GM20000 (cell line): ENCODE data around the gene ROBO1.
"Not testable (repeated sequence)": the region's sequence is repeated elsewhere in the genome, so short reads cannot be mapped to it uniquely, and the experiment has no call there.

Experiments
- DNase-seq: peaks from one replicate; pipeline ENCODE4 v3.0.0; 2012; ENCODE audit warnings: low spot score
- CTCF ChIP-seq: IDR thresholded peaks from 2 replicates; pipeline ENCODE4 v1.5.1; 2012; ENCODE audit warnings: mild to moderate bottlenecking, control low read depth; ENCODE audit errors: extremely low read depth, missing control alignments

Gene ROBO1

GRCh38 chr3:78697426-78697825 lies 1070.4 kb downstream of the ROBO1 start:
- DNase-seq: no peak
- TF ChIP-seq CTCF: no peak

- no peak for DNase-seq
- no peak for TF ChIP-seq CTCF
These were observed 1077.0 kb downstream of the ROBO1 start for GRCh38 chr3:78690766-78691165.

GRCh38 chr3:78689378-78689777 lies 1078.4 kb downstream of the ROBO1 start:
- no peak for DNase-seq
- TF ChIP-seq CTCF: no peak

- no peak for TF ChIP-seq CTCF
These were observed 1080.3 kb downstream of the ROBO1 start for GRCh38 chr3:78687520-78687919.

GRCh38 chr3:78683284-78683683 lies 1084.5 kb downstream of the ROBO1 start:
- no peak for TF ChIP-seq CTCF
- DNase-seq: no peak

More at GRCh38 chr3:78687520-78687919, 1080.3 kb downstream of the ROBO1 start:
- no peak for DNase-seq

GRCh38 chr3:78675119-78675805 lies 1092.5 kb downstream of the ROBO1 start:
- DNase-seq: not testable (repeated sequence)

GRCh38 chr3:78670746-78671145 lies 1097.1 kb downstream of the ROBO1 start:
- TF ChIP-seq CTCF: no peak
- DNase-seq: no peak

GRCh38 chr3:78670094-78670493 lies 1097.7 kb downstream of the ROBO1 start:
- no peak for TF ChIP-seq CTCF
- DNase-seq: no peak
